ENCODE data around the gene CMC4.
A peak's percentile ranks its signal among the peaks of the same experiment; 100 is the strongest.

CMC4 gene

DNA sequence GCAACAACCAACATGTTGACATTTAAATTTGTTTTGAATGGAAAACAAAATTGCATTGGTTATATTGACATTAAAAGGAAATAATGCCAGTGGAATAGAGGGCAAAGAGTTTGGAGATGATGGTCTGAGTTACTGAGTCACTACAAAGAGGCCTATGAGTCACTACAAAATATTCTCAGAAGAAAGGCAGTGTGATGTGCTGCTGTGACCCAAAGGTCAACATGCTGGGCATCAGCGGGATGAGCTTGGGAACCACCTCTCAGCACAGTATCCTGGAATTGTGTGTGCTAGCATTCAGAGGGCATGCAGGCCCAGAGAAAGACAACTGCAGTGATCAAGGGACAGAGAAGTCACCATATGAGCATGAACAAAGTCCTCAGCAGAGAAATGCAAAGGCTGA is 2.8 kb downstream of the CMC4 start:
- no peaks in the 10 kb centered on the region for H3K9me3 Mint-ChIP-seq
- H3K27ac Mint-ChIP-seq, result peak overlapping the region; percentile 49
- no peak for DNase-seq (ENCODE audit: low spot score)
- H3K27me3 Mint-ChIP-seq (ENCODE audit: low read depth), result no peaks in the 10 kb centered on the region
- H3K4me3 Mint-ChIP-seq, result peak overlapping the region; percentile 50
- peaks cover 6% of the 10 kb centered on the region for H3K36me3 Mint-ChIP-seq (ENCODE audit: low read depth)
- H3K4me1 Mint-ChIP-seq (ENCODE audit: low read depth), result peaks cover 32% of the 10 kb centered on the region

DNA sequence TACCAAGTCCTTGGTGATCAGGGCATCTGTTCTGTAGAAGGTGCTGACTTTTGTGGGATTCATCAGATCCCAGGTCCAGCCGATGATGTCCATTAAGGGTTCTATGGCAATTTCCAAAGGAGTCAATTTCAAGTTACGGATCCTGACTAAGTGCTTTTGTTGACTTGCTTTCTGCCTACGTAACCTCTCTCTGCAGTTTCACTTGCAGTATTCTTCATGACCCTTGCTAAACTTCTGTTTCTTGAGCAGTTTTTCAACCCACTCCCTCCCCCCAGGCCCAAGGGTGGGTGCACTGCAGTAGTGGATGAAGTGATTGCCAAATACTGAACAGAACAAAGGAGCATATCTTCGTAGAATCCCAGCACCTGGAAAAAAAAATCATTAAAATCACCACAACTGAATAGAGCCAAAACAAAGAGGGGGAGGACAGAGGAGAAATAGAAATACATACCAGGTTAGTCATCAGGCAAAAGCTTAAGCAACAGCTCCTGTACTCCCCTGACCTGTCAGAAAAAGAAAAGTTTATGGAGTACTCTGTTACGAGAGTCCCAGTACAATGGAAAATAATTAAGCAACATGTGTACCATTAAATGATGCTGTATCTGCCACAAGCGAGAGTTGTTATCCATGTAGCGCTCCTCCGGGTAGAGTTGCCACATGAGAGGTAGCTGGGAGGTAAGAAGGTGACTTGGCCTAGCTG is 5.8 kb downstream of the CMC4 start:
- Mint-ChIP-seq H3K36me3 (ENCODE audit: low read depth) (peaks cover 5% of the 10 kb centered on the region), H3K4me3 (no peak overlapping the region), H3K27ac (no peak overlapping the region), H3K4me1 (ENCODE audit: low read depth) (peaks cover 28% of the 10 kb centered on the region), H3K9me3 (no peaks in the 10 kb centered on the region), H3K27me3 (ENCODE audit: low read depth) (no peaks in the 10 kb centered on the region)
- DNase-seq (ENCODE audit: low spot score), result no peak

DNA sequence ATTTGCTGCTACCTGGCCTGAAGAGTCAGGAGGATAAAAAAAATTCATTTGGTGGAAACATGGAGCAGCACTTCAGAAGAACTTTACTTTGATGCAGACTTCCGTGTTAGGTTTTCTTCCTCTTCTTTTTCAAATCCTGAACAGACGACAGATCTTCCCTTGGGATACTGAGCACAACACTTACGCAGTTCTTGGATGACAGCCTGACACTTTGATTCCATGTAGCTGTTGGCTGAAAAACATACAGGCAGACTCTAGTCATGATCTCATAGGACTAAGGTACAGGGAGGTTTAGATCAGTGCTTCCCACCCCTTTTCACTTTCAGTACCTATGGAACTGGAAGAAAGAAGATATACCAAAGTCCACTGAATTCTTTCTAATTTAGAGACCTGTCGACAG is 9.2 kb downstream of the CMC4 start:
- H3K4me3 Mint-ChIP-seq, result no peak overlapping the region
- H3K27me3 Mint-ChIP-seq (ENCODE audit: low read depth), result no peaks in the 10 kb centered on the region
- H3K4me1 Mint-ChIP-seq (ENCODE audit: low read depth), result peaks cover 14% of the 10 kb centered on the region
- no peaks in the 10 kb centered on the region for H3K9me3 Mint-ChIP-seq
- H3K36me3 Mint-ChIP-seq (ENCODE audit: low read depth), result peaks cover 7% of the 10 kb centered on the region
- no peak overlapping the region for H3K27ac Mint-ChIP-seq
- DNase-seq (ENCODE audit: low spot score), result no peak

DNA sequence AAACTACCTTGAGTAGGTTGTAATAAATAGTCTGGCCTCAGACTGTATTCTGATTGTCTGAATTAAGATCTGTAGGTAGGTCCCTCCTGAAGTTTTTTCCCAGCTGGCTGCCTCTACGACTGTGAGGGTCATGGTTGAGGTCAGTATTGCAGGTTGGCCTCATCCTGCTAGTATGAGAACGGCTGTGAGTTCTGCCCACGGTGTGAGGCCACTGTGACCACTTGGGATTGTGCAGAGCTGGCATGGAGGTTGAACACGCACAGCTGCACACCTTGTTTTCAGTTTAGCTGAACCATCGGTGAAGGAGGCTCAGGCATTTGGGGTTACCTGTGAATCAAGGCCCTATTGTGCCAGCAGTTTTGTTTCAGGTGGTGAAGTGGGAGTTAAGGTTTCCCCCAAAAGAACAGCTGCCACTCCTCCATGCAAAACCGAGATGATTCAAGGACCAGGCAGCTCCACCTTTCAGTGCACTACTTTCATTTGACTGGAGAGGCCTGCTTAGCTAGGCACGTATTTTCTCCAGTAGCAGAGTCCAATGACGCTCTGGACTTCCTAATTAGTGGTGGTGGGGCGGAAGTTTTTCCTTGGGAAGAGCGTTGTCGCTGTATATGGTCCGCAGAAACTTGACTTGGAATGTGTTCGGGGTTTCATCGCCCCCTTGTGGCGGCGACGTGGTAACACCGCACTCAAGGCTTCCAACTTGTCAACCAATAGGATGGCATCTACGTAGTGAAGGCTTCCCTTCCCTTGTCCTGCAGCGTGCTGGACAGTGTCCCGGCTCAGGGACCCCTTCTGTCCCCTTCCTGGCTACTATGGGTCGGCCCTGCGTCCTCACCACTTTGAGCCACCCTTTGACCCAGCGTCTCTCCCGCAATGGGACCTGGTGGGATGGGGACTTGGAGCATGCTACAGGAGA is 13.8 kb downstream of the CMC4 start:
- no peak for DNase-seq (ENCODE audit: low spot score)
- Mint-ChIP-seq H3K4me1 (ENCODE audit: low read depth) (peaks cover 21% of the 10 kb centered on the region), H3K27ac (peak overlapping the region; percentile 62), H3K4me3 (peak overlapping the region; percentile 73), H3K36me3 (ENCODE audit: low read depth) (peaks cover 16% of the 10 kb centered on the region), H3K27me3 (ENCODE audit: low read depth) (no peaks in the 10 kb centered on the region), H3K9me3 (no peaks in the 10 kb centered on the region)

DNA sequence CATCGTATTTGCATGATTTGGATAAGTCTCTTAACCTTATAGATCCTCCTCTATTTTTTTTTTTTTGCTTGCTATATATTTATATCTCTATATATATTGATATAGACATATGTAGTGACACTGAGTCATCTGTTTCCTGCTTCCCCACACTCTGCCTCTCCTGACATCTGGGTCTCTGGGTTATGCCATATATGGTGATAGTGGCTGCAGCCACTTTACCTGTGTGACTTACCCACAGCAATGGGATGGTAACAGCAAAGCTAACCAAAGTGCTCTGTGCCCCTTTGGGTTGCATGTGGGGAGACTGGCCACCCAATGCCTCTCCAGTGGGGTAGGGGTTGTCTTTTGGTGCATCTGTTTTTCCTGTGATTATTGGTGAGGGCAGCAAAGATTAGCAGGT is 14.5 kb downstream of the CMC4 start:
- Mint-ChIP-seq H3K36me3 (ENCODE audit: low read depth) (peaks cover 18% of the 10 kb centered on the region), H3K27ac (peak overlapping the region; percentile 62), H3K4me3 (peak overlapping the region; percentile 73), H3K27me3 (ENCODE audit: low read depth) (no peaks in the 10 kb centered on the region), H3K4me1 (ENCODE audit: low read depth) (peaks cover 20% of the 10 kb centered on the region), H3K9me3 (no peaks in the 10 kb centered on the region)
- no peak for DNase-seq (ENCODE audit: low spot score)

DNA sequence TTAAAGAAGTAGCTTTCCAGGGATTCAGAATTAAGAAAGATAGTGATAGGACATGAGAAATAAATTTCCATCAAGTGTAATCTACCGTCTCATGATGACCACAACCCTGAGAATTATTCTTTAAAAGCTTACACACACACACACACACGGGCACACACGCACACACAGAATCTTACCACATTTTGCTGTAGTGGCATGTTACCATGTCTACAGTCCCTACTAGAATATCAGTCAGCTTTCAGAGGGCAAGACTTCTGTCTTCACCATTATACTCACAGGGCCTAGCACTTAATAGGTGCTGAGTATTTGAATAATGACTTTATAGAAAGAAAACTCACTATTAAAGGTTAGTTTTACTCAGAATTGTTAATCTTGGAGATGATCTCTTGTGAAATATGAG is 15.4 kb downstream of the CMC4 start:
- Mint-ChIP-seq H3K9me3 (no peaks in the 10 kb centered on the region), H3K27me3 (ENCODE audit: low read depth) (no peaks in the 10 kb centered on the region), H3K27ac (no peak overlapping the region), H3K4me3 (no peak overlapping the region), H3K4me1 (ENCODE audit: low read depth) (peaks cover 22% of the 10 kb centered on the region), H3K36me3 (ENCODE audit: low read depth) (peaks cover 19% of the 10 kb centered on the region)
- DNase-seq (ENCODE audit: low spot score), result no peak

DNA sequence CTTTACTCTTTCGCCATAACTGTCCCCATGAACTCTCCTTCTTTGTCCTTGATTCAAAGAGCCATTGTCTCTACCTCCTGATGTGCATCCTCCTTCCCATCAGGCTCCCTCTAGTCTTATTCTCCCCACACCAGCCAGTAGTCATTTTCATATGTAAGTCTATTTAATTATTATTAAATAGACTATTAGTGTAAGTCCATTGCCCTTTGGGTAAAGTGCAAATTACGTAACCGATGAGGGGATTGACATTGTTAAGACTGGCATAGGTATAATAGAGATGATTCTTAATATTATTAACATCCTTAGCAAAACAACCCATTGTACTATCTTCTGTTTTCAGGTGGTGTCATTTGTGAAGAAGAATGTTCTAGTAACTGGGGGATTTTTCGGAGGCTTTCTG is 16.7 kb downstream of the CMC4 start:
- H3K27me3 Mint-ChIP-seq (ENCODE audit: low read depth), result no peaks in the 10 kb centered on the region
- H3K9me3 Mint-ChIP-seq, result no peaks in the 10 kb centered on the region
- H3K36me3 Mint-ChIP-seq (ENCODE audit: low read depth), result peaks cover 19% of the 10 kb centered on the region
- no peak for DNase-seq (ENCODE audit: low spot score)
- no peak overlapping the region for H3K27ac Mint-ChIP-seq
- no peak overlapping the region for H3K4me3 Mint-ChIP-seq
- peaks cover 27% of the 10 kb centered on the region for H3K4me1 Mint-ChIP-seq (ENCODE audit: low read depth)

DNA sequence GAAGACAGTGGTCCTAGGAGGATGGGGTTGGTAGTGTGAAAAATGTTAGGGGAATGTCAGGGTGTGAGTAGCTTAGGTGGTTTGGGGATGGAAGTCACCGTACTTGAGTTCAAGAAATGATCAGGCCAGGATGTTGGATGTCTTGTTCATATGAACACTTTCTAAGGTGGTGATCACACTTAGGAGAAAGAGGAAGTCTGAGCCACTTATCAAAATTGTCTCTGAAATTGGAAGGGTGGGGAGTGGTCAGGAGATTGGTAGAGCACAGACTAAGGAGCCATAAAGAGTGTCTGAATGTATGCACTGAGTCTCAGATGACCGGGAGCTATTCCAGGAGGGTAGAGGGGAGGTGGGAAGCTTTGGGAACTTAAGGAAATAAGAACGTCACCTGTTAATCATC is 17.3 kb downstream of the CMC4 start:
- DNase-seq (ENCODE audit: low spot score), result no peak
- no peak overlapping the region for H3K4me3 Mint-ChIP-seq
- H3K4me1 Mint-ChIP-seq (ENCODE audit: low read depth), result peaks cover 30% of the 10 kb centered on the region
- H3K36me3 Mint-ChIP-seq (ENCODE audit: low read depth), result peaks cover 20% of the 10 kb centered on the region
- H3K27me3 Mint-ChIP-seq (ENCODE audit: low read depth), result no peaks in the 10 kb centered on the region
- H3K27ac Mint-ChIP-seq, result peak overlapping the region; percentile 44
- no peaks in the 10 kb centered on the region for H3K9me3 Mint-ChIP-seq

DNA sequence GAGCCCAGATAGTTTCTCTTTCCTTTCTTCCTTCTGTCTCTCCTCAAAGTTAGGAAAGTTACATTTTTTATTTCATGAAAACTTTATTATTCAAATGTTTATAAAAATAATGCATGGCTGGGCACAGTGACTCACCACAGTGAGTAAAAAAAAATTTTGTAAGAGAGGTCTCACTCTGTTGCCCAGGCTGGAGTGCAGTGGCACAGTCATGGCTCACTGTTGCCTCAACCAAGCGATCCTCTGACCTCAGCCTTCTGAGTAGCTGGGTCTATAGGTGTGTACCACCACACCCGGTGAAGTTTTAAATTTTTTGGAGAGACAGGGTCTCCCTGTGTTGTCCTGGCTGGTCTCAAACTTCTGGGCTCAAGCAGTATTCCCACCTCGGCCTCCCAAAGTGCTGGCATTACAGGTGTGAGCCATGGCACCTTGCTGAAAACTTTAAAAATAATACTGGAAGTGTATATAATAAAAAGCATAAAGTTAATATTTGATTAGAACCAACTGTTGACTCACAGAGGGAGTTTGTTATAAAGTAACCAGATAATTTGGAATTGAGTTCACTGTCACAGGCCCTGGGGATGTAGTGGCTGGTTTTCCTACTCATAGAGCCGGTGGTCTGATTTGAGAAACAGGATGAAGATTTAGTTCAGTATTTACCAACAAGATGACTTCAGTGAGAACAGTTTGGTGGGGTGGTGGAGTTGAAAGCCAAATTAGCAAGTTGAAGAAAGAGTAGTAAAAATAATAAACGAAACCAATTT is 18.0 kb downstream of the CMC4 start:
- no peaks in the 10 kb centered on the region for H3K9me3 Mint-ChIP-seq
- peak overlapping the region; percentile 44 for H3K27ac Mint-ChIP-seq
- no peak for DNase-seq (ENCODE audit: low spot score)
- H3K27me3 Mint-ChIP-seq (ENCODE audit: low read depth), result no peaks in the 10 kb centered on the region
- H3K4me3 Mint-ChIP-seq, result no peak overlapping the region
- peaks cover 31% of the 10 kb centered on the region for H3K4me1 Mint-ChIP-seq (ENCODE audit: low read depth)
- peaks cover 20% of the 10 kb centered on the region for H3K36me3 Mint-ChIP-seq (ENCODE audit: low read depth)

DNA sequence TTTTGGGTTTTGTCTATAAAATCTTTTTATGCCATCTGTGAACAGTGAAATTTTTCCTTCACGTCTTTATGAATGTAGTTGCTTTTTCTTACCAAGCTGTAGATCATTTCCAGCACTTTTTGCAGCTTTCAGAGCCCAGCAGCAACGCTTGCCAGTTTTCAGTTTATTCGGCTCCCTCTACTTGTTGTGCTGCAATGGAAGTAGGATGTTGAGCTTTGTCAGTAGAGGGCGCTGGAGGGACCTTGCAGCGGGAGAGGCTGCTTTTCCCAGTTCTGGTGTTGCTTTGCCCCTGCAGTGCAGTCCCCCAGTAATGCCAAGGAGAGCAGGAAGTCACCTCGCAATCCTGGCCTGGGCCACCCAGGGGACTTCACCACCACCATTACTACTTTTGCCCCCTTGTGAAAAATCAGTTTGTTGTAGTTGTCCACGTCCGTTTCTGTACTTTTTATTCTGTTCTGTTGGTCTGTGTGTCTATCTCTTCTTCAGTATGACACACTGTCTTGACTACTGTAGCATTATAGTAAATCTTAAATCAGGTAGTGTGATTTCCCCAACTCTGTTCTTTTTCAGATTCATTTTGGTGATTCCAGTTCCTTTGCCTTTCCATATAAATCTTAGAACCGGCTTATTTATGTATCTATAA is 21.8 kb downstream of the CMC4 start:
- Mint-ChIP-seq H3K4me1 (ENCODE audit: low read depth) (peaks cover 19% of the 10 kb centered on the region), H3K9me3 (no peaks in the 10 kb centered on the region), H3K36me3 (ENCODE audit: low read depth) (peaks cover 17% of the 10 kb centered on the region), H3K27ac (no peak overlapping the region), H3K4me3 (no peak overlapping the region), H3K27me3 (ENCODE audit: low read depth) (no peaks in the 10 kb centered on the region)
- DNase-seq (ENCODE audit: low spot score), result no peak

DNA sequence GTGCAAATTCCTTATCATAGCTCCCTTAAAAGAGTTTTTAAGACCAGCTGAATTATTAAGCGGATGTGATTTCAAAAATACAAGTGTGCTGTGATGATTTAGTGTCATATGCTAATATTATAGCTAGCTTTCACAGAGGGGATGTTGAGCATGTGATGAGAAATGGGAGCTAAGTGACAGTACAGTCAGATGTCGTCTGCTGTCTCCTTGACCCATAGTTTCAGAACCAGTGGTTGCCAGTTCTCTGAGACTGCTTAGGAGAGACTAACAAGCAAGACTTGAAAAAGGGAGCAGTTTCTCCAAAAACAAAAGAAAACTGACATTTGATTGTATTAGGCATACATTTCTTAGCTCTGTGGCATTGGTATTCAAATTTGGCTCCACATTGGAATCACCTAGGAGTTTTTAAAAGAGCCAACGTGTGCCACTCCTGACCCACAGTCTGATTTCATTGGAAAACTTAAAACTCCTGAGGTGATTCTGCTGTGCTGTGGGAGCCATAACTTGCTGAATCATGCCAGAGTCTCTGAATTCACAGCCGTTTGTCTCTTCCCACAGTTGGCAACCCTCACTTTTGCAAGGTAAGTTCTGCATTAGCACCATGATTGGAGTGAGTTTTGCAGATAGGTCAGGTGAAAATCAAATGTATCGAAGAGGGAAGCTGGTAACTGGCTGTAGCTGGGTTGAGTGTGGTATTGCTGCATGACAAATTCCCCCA is 24.0 kb downstream of the CMC4 start:
- no peak overlapping the region for H3K27ac Mint-ChIP-seq
- H3K36me3 Mint-ChIP-seq (ENCODE audit: low read depth), result peaks cover 11% of the 10 kb centered on the region
- H3K4me1 Mint-ChIP-seq (ENCODE audit: low read depth), result peaks cover 11% of the 10 kb centered on the region
- H3K4me3 Mint-ChIP-seq, result no peak overlapping the region
- DNase-seq (ENCODE audit: low spot score), result no peak
- no peaks in the 10 kb centered on the region for H3K27me3 Mint-ChIP-seq (ENCODE audit: low read depth)
- H3K9me3 Mint-ChIP-seq, result no peaks in the 10 kb centered on the region

DNA sequence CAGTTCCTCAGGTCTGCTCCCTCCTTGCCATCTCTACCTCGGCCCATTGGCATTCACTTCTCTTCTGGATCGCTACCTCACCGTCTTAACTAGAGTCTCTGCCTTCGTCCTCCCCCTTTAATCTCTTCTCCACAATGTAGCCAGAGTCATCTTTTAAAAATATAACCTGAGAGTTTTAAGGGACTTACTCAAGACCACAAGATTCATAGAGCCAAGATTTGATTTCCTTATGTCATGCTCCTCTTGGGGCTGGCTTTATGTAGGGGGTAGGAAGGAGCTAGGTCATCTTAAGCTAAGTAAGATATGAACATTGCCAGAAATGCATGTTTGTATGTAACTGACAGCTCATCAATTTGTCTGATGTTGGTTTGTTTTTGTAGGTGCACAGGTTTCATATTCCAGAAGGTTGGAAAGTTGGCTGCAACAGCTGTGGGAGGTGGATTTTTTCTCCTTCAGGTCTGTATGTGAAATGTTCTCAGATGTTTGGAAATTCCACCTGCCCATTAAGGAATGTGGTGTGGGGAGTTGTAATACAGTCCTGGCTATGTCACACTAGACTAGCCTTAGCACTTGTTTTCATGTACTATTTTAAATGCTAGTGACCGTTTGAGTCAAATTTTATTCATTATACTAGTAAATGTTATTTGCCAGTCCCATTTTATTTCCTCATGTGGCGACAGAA is 24.7 kb downstream of the CMC4 start:
- no peak for DNase-seq (ENCODE audit: low spot score)
- Mint-ChIP-seq H3K4me1 (ENCODE audit: low read depth) (peaks cover 11% of the 10 kb centered on the region), H3K36me3 (ENCODE audit: low read depth) (peaks cover 6% of the 10 kb centered on the region), H3K4me3 (no peak overlapping the region), H3K27ac (no peak overlapping the region), H3K9me3 (no peaks in the 10 kb centered on the region), H3K27me3 (ENCODE audit: low read depth) (no peaks in the 10 kb centered on the region)

DNA sequence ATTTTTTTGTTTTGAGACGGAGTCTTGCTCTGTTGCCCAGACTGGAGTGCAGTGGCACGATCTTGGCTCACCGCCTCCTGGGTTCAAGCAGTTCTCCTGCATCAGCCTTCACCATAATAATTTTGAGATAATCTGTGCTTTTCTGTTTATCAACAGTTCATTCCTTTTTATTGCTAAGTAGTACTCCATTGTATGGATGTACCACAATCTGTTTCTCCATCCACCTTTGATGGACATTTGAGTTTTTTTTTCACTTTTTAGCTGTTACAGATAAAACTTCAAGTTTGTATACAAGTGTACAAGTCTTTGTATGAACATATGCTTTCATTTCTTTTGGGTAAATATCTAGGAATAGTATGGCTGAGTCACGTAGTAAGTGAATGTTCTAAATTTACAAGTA is 35.2 kb downstream of the CMC4 start:
- no peak for DNase-seq (ENCODE audit: low spot score)
- peaks cover 5% of the 10 kb centered on the region for H3K9me3 Mint-ChIP-seq
- no peak overlapping the region for H3K27ac Mint-ChIP-seq
- no peak overlapping the region for H3K4me3 Mint-ChIP-seq
- no peaks in the 10 kb centered on the region for H3K27me3 Mint-ChIP-seq (ENCODE audit: low read depth)
- peaks cover 30% of the 10 kb centered on the region for H3K36me3 Mint-ChIP-seq (ENCODE audit: low read depth)
- peaks cover 4% of the 10 kb centered on the region for H3K4me1 Mint-ChIP-seq (ENCODE audit: low read depth)

All from T-helper 2 cell treated with Interferon-gamma antibody and Interleukin-4, amounts not matched to agents 5 μg/mL and 100 μg/mL, for 36 hours (primary cell).